ENCODE results near the gene ASAP3. TPM values are rescaled to one million over a fixed set of nuclear protein-coding genes. Genes with fewer than 3 reads are reported as not detected.
"Not testable (repeated sequence)": the region's sequence is repeated elsewhere in the genome, so short reads cannot be mapped to it uniquely, and the experiment has no call there.

Gene ASAP3
- total RNA-seq, 1 experiment from 2014 or later, result 12.1 TPM

GRCh38 chr1:23380719-23381118, 103.3 kb downstream of the ASAP3 start:
- no TSS peak for BruUV-seq (replicated peaks)
- no peak overlapping the region for H3K27ac Mint-ChIP-seq (ENCODE audit: unreplicated experiment)
- no peak for DNase-seq
- H3K4me3 Mint-ChIP-seq (ENCODE audit: unreplicated experiment), result no peak overlapping the region
- no peak for TF ChIP-seq CTCF (IDR thresholded peaks at IDR 0.05; ENCODE audit: insufficient read depth in 1 of 2, low read depth in 1 of 2, low read length in 1 of 2, severe bottlenecking in 1 of 2, unreplicated experiment in 1 of 2)
- CTCF ChIA-PET, result no interaction called here
- Histone ChIP-seq H3K4me3 (ENCODE audit: low read depth, low read length) (no peak overlapping the region), H3K27me3 (replicated peaks; ENCODE audit: control insufficient read depth, insufficient read depth, low read length) (no peaks in the 10 kb centered on the region), H3K9me3 (no peaks in the 10 kb centered on the region), H3K4me1 (peaks cover 6% of the 10 kb centered on the region), H3K36me3 (ENCODE audit: control insufficient read depth, insufficient read depth, low read length) (no peaks in the 10 kb centered on the region)
- H3K27me3 Mint-ChIP-seq (ENCODE audit: insufficient read depth, unreplicated experiment), result no peaks in the 10 kb centered on the region
- H3K36me3 Mint-ChIP-seq (ENCODE audit: insufficient read depth, unreplicated experiment), result no peaks in the 10 kb centered on the region
- intact Hi-C loops (cut with micrococcal nuclease; ENCODE audit: unreplicated experiment), result no loop called here
- POLR2A ChIA-PET, result no interaction called here
- peaks cover 14% of the 10 kb centered on the region for H3K4me1 Mint-ChIP-seq (ENCODE audit: low read depth, unreplicated experiment)
- no peaks in the 10 kb centered on the region for H3K9me3 Mint-ChIP-seq (ENCODE audit: unreplicated experiment)

DNA sequence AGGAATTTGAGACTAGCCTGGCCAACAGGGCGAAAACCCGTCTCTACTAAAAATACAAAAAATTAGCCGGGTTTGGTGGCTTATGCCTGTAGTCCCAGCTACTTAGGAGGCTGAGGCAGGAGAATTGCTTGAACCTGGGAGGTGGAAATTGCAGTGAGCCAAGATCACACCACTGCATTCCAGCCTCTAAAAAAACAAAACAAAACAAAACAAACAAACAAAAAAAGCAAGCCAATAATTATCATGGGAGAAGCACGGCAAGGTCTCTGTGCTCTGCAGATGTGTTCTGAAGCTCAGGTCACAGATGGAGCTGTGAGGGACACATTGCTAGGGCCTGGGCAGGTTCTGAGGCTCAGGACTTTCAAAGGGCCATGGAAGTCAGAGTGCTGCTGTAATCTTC, 103.7 kb downstream of the ASAP3 start:
- BruUV-seq (replicated peaks); H3K36me3 ChIP-seq (ENCODE audit: control insufficient read depth, insufficient read depth, low read length); H3K4me1 ChIP-seq; POLR2A ChIA-PET; H3K36me3 Mint-ChIP-seq (ENCODE audit: insufficient read depth, unreplicated experiment); H3K9me3 ChIP-seq; H3K27me3 ChIP-seq (replicated peaks; ENCODE audit: control insufficient read depth, insufficient read depth, low read length); CTCF ChIA-PET; H3K27ac Mint-ChIP-seq (ENCODE audit: unreplicated experiment); H3K9me3 Mint-ChIP-seq (ENCODE audit: unreplicated experiment); H3K27me3 Mint-ChIP-seq (ENCODE audit: insufficient read depth, unreplicated experiment); H3K4me3 Mint-ChIP-seq (ENCODE audit: unreplicated experiment); DNase-seq; H3K4me3 ChIP-seq (ENCODE audit: low read depth, low read length); intact Hi-C loops (cut with micrococcal nuclease; ENCODE audit: unreplicated experiment): not testable (repeated sequence)
- H3K4me1 Mint-ChIP-seq (ENCODE audit: low read depth, unreplicated experiment), result peaks cover 16% of the 10 kb centered on the region

Other genes with a start within 250 kb of the ASAP3 start
- 169 and 183 TPM in 2 replicates for gene HNRNPR, start 139.9 kb downstream of the ASAP3 start, total RNA-seq (2022)
- 6.0 and 6.1 TPM in 2 replicates for gene ZNF436, start 114.3 kb downstream of the ASAP3 start, total RNA-seq (2022)
- gene TCEA3, start 59.4 kb downstream of the ASAP3 start, total RNA-seq (2022), result 14.6 and 15.8 TPM in 2 replicates
- gene E2F2, start 47.1 kb upstream of the ASAP3 start, total RNA-seq (2022), result 9.1 and 9.5 TPM in 2 replicates
- gene ID3, start 75.3 kb upstream of the ASAP3 start, total RNA-seq (2022), result 13.7 and 18.0 TPM in 2 replicates
- 1,040 and 1,063 TPM in 2 replicates for gene RPL11, start 207.6 kb upstream of the ASAP3 start, total RNA-seq (2022)